Lower leg skin (tissue), 4 donors: ENCODE results near the gene AKR1C2. TPM values are rescaled to one million over a fixed set of nuclear protein-coding genes. Genes with fewer than 3 reads are reported as not detected.
"Not testable (repeated sequence)": the region's sequence is repeated elsewhere in the genome, so short reads cannot be mapped to it uniquely, and the experiment has no call there.

Experiments
- DNase-seq, 2 donors: peaks; one replicate each; pipeline ENCODE4 v3.0.0-alpha.2; 2019; ENCODE audit warnings: low spot score in 2 of 2
- H3K4me3 ChIP-seq: fragments of 200-600 bp; sonication (generic); 2 replicates; pipeline ENCODE4 v1.5.1; 2017; ENCODE audit warnings: mild to moderate bottlenecking, low read depth; ENCODE audit not compliant: poor library complexity, severe bottlenecking
- POLR2A ChIP-seq, 2 donors: fragments of 450-650 bp; IDR thresholded peaks; one replicate each; pipeline ENCODE4 v1.6.1; 2016 to 2017; ENCODE audit warnings: antibody characterized with exemption in 2 of 2, mild to moderate bottlenecking in 1 of 2, moderate library complexity in 1 of 2
- WGBS, 2 donors: methylation state at CpG; one replicate each; pipeline ENCODE4 v1.1.5; 2018; 5-methylcytosine and 5-hydroxymethylcytosine counted together
- intact Hi-C: fragments of 100-400 bp; cut with DNase I; formaldehyde crosslinking; loops from one replicate; pipeline ENCODE4 v1.15.0; 2023; ENCODE audit warnings: low total_unique reads
- total RNA-seq, 4 donors: library from RNA; depleted of rRNA; stranded (reverse); fragments of >200 nt; gene quantifications; one replicate each; pipeline ENCODE4 v1.1.0, GENCODE V29; 2016
- TF ChIP-seq, protein P1 (sequence below), 3 donors: fragments of 450-650 bp; IDR thresholded peaks; one replicate each; pipeline ENCODE4 v1.5.1; 2016; ENCODE audit warnings: antibody characterized with exemption in 3 of 3, mild to moderate bottlenecking in 3 of 3, moderate library complexity in 2 of 3

AKR1C2 gene
- total RNA-seq, 4 donors from 2014 or later: 9.3 to 27.5 (median 20.1) TPM

- no peak overlapping the region for H3K4me3 ChIP-seq
- 57 to 66% methylated on average over 1 of the region's 1 CpG for WGBS, 2 donors
- intact Hi-C loops: no loop called here
- DNase-seq: no peak
- TF ChIP-seq POLR2A (IDR thresholded peaks at IDR 0.05): no peak
- TF ChIP-seq, protein P1, sequence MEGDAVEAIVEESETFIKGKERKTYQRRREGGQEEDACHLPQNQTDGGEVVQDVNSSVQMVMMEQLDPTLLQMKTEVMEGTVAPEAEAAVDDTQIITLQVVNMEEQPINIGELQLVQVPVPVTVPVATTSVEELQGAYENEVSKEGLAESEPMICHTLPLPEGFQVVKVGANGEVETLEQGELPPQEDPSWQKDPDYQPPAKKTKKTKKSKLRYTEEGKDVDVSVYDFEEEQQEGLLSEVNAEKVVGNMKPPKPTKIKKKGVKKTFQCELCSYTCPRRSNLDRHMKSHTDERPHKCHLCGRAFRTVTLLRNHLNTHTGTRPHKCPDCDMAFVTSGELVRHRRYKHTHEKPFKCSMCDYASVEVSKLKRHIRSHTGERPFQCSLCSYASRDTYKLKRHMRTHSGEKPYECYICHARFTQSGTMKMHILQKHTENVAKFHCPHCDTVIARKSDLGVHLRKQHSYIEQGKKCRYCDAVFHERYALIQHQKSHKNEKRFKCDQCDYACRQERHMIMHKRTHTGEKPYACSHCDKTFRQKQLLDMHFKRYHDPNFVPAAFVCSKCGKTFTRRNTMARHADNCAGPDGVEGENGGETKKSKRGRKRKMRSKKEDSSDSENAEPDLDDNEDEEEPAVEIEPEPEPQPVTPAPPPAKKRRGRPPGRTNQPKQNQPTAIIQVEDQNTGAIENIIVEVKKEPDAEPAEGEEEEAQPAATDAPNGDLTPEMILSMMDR (IDR thresholded peaks at IDR 0.05): no peak
Measured at GRCh38 chr10:5013385-5013784, 9.7 kb upstream of the AKR1C2 start.

GRCh38 chr10:5012595-5012994, 8.9 kb upstream of the AKR1C2 start:
- 65 to 76% methylated on average over 2 of the region's 2 CpGs for WGBS, 2 donors
- TF ChIP-seq, protein P1 (IDR thresholded peaks at IDR 0.05): no peak
- no peak for TF ChIP-seq POLR2A (IDR thresholded peaks at IDR 0.05)
- H3K4me3 ChIP-seq: no peak overlapping the region
- no peak for DNase-seq
- intact Hi-C loops: no loop called here

- WGBS, 2 donors: 94 to 97% methylated on average over 2 of the region's 2 CpGs
- intact Hi-C loops, H3K4me3 ChIP-seq, DNase-seq: not testable (repeated sequence)
Measured at GRCh38 chr10:5011392-5011791, 7.7 kb upstream of the AKR1C2 start.

DNA sequence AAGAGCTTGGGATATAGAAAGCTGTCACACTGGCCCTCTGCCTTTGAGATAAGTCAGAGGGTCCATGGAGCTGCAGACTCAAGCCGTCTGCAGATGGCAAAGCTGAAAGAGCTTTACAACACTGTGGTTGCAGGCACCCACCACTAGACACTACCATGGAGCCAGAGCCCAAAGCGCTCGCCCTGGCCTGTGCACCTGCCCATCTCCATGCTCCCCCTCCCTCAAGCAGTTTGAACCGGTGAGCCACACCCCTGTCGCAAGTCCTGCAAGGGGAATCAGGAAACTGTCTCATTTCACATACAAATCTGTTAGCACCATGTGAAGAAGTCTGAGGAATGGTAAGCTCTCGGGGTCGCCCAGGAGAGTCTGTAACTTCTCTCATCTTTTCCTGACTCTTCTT, 6.4 kb upstream of the AKR1C2 start:
- H3K4me3 ChIP-seq, DNase-seq, intact Hi-C loops: not testable (repeated sequence)
- 72 to 76% methylated on average over 4 to 6 of the region's 7 CpGs for whole genome bisulfite sequencing, 2 donors

DNA sequence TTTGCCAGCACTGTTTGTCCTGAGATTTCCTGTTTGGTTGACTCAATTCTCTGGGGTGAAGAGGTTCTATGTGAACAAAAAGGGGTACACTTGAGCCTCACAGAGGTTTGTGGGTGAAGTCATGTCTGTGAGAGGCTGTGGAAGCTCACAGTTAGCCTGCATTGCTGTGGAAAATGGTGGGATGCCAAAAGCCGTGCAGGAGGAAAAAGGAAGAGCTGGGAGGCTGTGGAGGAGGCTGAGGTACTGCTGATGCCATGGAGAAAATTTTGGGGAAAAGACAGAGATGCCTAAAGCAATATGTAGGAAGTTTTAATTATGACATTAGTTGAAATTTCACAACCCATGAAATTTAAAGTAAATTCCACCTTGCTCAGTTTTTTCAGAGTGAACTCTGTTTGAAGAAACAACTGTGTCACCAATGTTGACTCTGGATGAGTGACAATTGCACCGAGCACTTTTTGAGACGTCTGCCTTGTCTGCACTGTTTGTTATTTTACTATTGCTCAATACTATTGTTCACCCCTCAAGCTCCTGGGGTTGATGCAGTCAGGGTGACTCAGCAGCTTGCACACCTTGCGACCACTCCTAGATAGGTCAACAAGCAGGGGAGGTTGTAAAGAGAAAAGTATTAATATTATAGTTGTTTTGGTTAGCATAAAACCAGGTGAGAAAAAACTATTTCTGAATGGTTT, 5.3 kb upstream of the AKR1C2 start:
- DNase-seq, H3K4me3 ChIP-seq, intact Hi-C loops: not testable (repeated sequence)
- 46 to 49% methylated on average over 4 of the region's 4 CpGs for WGBS, 2 donors

DNA sequence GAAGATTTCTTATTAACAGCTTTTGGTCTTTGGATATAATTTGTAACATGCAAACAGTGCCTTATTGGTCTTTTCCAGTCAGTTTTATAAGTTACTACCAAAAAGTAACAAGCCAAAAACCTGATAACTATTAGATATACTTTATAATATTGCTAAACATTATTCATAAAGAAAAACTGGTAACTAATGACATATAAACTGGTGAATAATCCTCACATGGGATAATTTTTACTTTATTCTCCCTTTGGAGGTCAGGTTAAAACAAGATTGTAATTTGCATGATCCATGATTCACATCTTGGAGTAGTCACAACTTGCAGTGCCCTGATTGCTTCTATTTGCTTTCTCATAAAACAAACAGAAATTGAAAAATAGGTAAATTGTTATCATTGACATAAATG, 844 bp upstream of the AKR1C2 start:
- H3K4me3 ChIP-seq, intact Hi-C loops, DNase-seq: not testable (repeated sequence)

DNA sequence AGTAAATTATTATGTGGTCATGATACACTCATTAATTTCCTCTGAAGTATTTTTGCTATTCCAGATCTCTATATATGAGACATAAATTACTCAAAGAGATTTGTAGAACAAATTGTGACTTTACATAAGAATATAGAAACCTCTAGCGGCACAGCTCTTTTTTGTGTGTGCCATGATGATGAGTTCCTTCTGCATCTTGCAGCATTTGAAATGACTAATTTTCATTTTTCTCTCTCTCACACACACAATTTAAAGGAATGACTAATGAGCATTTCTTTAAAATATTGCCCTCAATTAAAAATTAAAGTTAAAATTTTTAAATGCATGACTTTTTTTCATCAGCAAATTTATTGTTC, 351 bp upstream of the AKR1C2 start:
- DNase-seq, H3K4me3 ChIP-seq, intact Hi-C loops: not testable (repeated sequence)
- WGBS, 2 donors: 0% methylated on average over 1 of the region's 1 CpG

DNA sequence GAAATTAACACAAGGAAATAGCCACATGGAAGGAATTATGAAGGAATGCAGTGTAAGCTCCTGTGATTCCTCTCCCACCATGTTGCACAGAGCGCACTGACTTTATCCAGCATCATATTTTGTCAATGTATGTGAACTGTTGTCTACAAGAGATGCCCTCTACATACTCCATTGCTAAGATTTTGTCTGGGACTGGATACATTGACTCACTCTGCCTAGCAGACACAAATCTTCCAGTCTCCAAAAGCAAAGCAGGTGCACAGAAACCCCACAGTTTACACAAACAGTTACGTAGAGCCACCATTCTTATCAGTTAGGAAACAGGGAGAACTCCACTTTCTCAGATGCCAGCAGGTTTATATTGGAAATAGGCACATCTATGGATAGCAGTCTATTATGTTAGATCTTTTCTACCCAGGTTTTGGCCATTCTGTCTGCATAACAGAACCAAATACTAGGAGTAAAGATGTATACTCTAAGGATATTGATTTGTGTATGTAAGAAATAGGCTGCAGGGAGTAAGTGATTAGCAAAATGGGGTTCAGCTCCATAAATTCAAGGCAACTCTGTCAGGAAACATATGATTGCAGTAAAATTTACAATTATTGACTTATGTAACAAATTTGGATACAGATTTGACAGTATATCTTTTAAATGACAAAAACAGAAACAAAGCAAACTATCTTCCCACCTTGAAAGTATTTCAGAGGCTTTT, 1.5 kb downstream of the AKR1C2 start:
- H3K4me3 ChIP-seq: no peak overlapping the region
- no peak for DNase-seq
- 90% methylated on average over 2 of the region's 2 CpGs for WGBS, 2 donors
- TF ChIP-seq, protein P1 (IDR thresholded peaks at IDR 0.05): no peak
- TF ChIP-seq POLR2A (IDR thresholded peaks at IDR 0.05): no peak
- intact Hi-C loops: no loop called here
